GM06990 (cell line): ENCODE results near the gene CADM1.

Source experiments
- DNase-seq: peaks from one replicate; pipeline ENCODE4 v3.0.0-alpha.2; 2011; ENCODE audit not compliant: insufficient read length; ENCODE audit errors: extremely low read depth
- H3K27me3 ChIP-seq: replicated peaks from 2 replicates; pipeline ENCODE4 v1.6.0; 2011; ENCODE audit warnings: low read length; ENCODE audit not compliant: control insufficient read depth, insufficient read depth
- H3K36me3 ChIP-seq: 2 replicates; pipeline ENCODE4 v1.5.1; 2011; ENCODE audit warnings: low read length; ENCODE audit not compliant: control insufficient read depth, insufficient read depth
- H3K4me3 ChIP-seq: replicated peaks from 2 replicates; pipeline ENCODE4 v1.5.1; 2011; ENCODE audit warnings: low read depth, mild to moderate bottlenecking, control low read depth, low read length
- TF ChIP-seq, protein P1 (sequence below): IDR thresholded peaks from 2 replicates; pipeline ENCODE4 v1.5.1; 2011; ENCODE audit warnings: low read length, control low read depth, mild to moderate bottlenecking, inconsistent platforms; ENCODE audit not compliant: insufficient read depth, poor library complexity, severe bottlenecking

The CADM1 gene

DNA sequence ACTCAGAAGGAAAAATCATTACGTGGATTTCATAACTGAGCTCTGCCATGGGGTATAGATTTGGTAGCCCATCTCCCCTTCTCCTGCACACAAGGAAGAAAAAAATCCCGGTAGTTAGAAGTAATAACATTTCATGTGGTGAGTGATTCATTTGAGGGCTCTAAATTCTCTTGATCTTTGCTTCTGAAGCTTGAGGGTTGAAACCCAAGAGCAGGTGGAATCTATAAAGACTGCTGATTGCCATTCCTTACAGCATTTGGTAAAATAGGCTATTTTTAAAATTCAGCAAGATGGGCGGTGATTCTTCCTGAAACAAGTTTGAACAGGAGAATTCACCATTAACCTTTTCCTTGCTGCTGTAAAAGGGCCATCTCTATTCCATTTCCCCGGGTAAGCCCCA lies 266.1 kb downstream of the CADM1 start:
- TF ChIP-seq, protein P1, sequence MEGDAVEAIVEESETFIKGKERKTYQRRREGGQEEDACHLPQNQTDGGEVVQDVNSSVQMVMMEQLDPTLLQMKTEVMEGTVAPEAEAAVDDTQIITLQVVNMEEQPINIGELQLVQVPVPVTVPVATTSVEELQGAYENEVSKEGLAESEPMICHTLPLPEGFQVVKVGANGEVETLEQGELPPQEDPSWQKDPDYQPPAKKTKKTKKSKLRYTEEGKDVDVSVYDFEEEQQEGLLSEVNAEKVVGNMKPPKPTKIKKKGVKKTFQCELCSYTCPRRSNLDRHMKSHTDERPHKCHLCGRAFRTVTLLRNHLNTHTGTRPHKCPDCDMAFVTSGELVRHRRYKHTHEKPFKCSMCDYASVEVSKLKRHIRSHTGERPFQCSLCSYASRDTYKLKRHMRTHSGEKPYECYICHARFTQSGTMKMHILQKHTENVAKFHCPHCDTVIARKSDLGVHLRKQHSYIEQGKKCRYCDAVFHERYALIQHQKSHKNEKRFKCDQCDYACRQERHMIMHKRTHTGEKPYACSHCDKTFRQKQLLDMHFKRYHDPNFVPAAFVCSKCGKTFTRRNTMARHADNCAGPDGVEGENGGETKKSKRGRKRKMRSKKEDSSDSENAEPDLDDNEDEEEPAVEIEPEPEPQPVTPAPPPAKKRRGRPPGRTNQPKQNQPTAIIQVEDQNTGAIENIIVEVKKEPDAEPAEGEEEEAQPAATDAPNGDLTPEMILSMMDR = no peak

DNA sequence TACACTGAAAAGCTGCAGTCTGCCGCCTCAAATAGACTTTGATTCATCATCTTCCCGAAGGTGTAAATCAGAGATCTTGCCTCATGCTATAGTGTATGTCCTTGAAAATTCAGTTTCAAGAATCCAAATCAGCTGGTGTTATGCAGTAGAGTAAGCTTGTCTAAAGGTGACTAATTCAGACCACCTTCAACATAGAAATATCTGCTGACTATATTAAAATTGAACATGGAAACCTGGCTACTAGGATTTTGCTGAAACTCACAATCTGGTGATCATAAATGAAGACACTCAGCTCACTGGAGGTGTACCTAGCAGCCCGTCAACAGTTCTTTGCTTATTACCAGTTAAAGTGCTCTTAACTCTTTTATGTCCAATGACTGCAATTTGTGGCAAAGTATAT lies 266.6 kb downstream of the CADM1 start:
- no peaks in the 10 kb centered on the region; the same call in 1 of the 2 replicates for H3K36me3 ChIP-seq
- DNase-seq = no peak
- H3K4me3 ChIP-seq = no peak overlapping the region
- no peaks in the 10 kb centered on the region for H3K27me3 ChIP-seq
- TF ChIP-seq, protein P1 = no peak

More for the DNA sequence above, 266.1 kb downstream of the CADM1 start:
- H3K36me3 ChIP-seq = no peaks in the 10 kb centered on the region; the same call in 1 of the 2 replicates
- H3K27me3 ChIP-seq = no peaks in the 10 kb centered on the region
- no peak for DNase-seq
- H3K4me3 ChIP-seq = no peak overlapping the region

DNA sequence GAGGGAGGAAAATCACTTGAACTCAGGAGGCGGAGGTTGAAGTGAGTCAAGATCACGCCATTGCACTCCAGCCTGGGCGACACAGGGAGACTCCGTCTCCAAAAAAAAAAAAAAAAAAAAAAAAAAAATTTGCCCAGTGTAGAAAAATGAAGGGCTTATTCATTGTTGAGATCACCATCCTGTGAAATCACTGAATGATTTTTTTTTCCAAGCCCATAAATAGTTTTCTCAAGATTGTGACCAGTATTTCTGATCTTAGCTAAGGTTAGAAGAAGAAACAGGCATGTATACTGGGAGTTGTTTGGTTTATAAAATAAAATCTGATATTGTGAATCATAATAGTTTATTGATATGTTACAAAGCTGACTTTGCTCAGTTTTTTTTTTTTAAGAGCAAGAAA lies 269.4 kb downstream of the CADM1 start:
- H3K4me3 ChIP-seq = no peak overlapping the region
- TF ChIP-seq, protein P1 = no peak
- DNase-seq = no peak
- H3K36me3 ChIP-seq = no peaks in the 10 kb centered on the region; the same call in 1 of the 2 replicates
- no peaks in the 10 kb centered on the region for H3K27me3 ChIP-seq

DNA sequence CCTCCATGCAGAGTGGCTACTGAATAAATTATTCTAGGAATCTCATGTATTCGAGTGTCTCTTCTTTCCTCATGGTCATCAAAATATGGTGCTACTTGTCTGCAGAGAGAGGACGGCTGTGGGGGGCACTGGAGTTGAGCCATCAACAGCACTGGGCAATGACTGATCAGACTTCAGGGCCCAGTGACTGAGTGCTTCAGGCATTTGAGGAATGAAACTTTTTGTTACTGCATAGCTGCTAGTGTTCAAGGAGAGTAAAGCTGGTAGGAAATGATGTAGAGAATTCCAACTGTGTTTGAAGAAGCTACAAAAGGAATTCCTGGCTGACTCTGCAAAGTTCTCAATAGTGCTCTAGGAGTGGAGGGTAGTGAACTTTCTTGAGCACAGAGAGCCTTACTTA lies 277.7 kb downstream of the CADM1 start:
- Histone ChIP-seq H3K4me3 (no peak overlapping the region), H3K36me3 (no peaks in the 10 kb centered on the region), H3K27me3 (no peaks in the 10 kb centered on the region)
- no peak for DNase-seq
- TF ChIP-seq, protein P1 = no peak

DNA sequence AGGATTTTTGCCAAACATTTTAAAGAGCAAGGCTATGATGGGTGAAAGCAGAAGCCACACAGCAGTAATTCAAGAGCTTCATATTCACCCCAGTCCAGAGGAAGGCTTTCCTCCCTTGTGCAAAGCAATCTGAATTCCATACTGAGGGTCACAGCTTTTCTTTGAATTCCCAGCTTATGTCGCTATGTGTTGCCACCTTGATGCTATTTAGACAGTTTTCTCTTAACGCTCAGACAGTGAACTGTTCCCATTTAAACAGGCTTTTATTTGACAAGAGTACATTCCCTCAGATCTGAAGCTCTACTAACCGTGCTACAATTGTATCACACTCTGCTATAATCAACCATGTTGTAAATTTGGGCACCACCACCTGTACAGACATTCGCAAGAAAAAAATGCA lies 279.7 kb downstream of the CADM1 start:
- H3K4me3 ChIP-seq = no peak overlapping the region
- DNase-seq = no peak

More for the DNA sequence above, 279.7 kb downstream of the CADM1 start:
- H3K36me3 ChIP-seq = no peaks in the 10 kb centered on the region
- TF ChIP-seq, protein P1 = no peak
- no peaks in the 10 kb centered on the region for H3K27me3 ChIP-seq
